ENCODE results near the gene PAPPA2.

The PAPPA2 gene

DNA sequence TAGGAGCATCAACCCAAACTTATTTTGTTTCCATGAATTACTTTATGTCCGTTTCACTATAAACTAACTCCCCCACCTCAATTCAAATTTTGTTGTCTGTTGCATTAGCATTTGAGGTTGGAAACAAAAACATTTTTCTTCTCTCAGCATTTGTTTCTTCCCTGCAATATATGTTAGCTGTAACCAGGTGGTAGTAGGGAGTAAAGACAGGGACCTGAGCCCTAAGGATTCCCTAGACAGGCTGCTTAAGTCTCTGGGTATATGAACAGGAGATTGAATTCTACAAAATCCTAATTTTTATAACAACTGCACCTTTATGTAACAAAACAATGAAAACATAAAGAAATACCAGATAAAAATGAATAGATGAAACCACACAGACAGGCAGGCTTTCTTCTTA lies 242.6 kb downstream of the PAPPA2 start:
- Histone ChIP-seq H3K36me3 (no peaks in the 10 kb centered on the region), H3K4me3 (no peak overlapping the region), H3K27me3 (no peaks in the 10 kb centered on the region), H3K9ac (no peak overlapping the region), H4K20me1 (no peaks in the 10 kb centered on the region), H3K4me1 (peaks cover 0 to 26% (median 21%) of the 10 kb centered on the region in 10 experiments; a peak in 15 of 20 replicates), H3K27ac (no peak overlapping the region), H3K4me2 (no peak overlapping the region), H3K9me3 (replicated peaks in 1 of 11) (no peaks in the 10 kb centered on the region)
- no peak for TF ChIP-seq Cebpa-rat (IDR thresholded peaks at IDR 0.05)

DNA sequence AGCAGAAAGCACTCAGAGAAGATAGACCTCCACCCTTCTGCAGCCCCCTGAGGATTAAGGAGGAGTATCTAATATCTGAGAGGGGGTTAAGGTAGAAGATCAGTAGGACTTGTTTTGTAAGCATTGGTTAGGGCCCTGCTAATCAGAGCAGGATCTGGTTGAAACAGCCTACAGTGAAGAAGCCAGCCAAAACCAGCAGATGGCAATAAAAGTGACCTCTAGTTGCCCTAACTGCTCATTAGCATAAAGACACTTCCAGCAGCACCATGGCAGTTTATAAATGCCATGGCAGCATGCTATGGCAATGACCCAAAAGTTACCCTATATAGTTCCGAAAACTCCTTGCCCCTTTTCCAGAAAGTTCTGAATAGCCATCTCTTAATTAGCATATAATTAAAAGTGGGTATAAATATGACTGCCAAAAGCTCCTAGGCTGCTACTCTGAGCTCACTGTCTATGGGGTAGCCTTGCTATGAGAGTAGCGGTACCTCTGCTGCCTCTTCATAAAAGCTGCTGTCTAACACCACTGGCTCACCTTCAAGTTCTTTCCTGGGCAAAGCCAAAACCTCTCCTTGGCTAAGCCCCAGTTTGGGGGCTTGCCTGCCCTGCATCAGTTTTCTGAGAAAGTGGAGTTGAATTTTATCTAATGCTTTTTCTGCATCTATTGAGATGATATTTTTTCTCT lies 254.2 kb downstream of the PAPPA2 start:
- H3K36me3 ChIP-seq: no peaks in the 10 kb centered on the region
- H3K27ac ChIP-seq: no peak overlapping the region
- H3K4me3 ChIP-seq: no peak overlapping the region
- H3K4me1 ChIP-seq: no peaks in the 10 kb centered on the region
- H3K27me3 ChIP-seq: no peaks in the 10 kb centered on the region
- no peak overlapping the region for H3K4me2 ChIP-seq
- H3K9ac ChIP-seq: no peak overlapping the region
- no peaks in the 10 kb centered on the region for H3K9me3 ChIP-seq (replicated peaks in 1 of 11)
- no peaks in the 10 kb centered on the region for H4K20me1 ChIP-seq
- no peak for TF ChIP-seq Cebpa-rat (IDR thresholded peaks at IDR 0.05)

DNA sequence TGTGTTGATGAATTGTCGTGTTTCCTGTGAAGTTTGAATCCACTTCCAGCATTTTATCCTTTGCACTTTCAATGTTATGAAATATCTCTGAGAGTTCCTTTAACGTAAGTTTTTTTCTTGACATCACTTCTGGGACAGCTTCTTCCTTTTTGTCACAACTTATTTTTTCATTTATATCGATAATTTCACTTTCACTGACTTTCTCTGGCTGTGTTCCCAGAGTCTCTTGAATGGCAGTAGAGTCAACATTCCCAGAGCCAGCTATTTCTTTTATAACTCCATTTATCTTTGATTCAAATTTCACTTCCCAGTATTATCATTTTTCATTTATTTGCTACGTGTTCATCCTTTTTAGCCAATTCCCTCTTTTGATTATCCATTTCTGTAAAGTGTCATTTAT lies 256.5 kb downstream of the PAPPA2 start:
- Histone ChIP-seq H3K4me3 (no peak overlapping the region), H3K36me3 (no peaks in the 10 kb centered on the region), H3K4me2 (no peak overlapping the region), H3K27me3 (no peaks in the 10 kb centered on the region), H3K27ac (no peak overlapping the region), H3K9ac (no peak overlapping the region), H3K9me3 (replicated peaks in 1 of 11) (no peaks in the 10 kb centered on the region), H3K4me1 (no peaks in the 10 kb centered on the region), H4K20me1 (no peaks in the 10 kb centered on the region)
- TF ChIP-seq Cebpa-rat (IDR thresholded peaks at IDR 0.05): no peak

DNA sequence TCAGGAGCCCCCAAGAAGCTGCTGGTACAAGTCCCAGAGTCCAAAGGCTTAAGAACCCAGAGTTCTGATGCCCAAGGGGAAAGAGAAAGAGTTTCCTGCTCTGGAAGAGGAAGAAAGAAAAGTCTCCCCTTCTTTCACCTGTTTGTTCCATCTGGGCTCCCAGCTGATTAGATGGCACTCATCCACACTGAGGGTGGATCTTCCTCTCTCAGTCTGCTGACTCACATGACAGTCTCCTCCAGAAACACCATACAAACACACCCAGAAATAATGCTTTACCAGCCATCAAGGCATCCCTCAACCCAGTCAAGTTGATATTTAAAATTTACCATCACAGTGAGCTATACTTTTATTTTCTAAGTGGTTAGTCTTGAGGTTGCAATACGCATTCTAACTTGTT lies 257.9 kb downstream of the PAPPA2 start:
- no peaks in the 10 kb centered on the region for H4K20me1 ChIP-seq
- TF ChIP-seq Cebpa-rat (IDR thresholded peaks at IDR 0.05): no peak
- H3K4me1 ChIP-seq: no peaks in the 10 kb centered on the region
- no peak overlapping the region for H3K27ac ChIP-seq
- H3K4me3 ChIP-seq: no peak overlapping the region
- no peak overlapping the region for H3K9ac ChIP-seq
- no peaks in the 10 kb centered on the region for H3K36me3 ChIP-seq
- no peak overlapping the region for H3K4me2 ChIP-seq
- no peaks in the 10 kb centered on the region; a peak in 1 of 22 replicates for H3K9me3 ChIP-seq (replicated peaks in 1 of 11)
- H3K27me3 ChIP-seq: no peaks in the 10 kb centered on the region

DNA sequence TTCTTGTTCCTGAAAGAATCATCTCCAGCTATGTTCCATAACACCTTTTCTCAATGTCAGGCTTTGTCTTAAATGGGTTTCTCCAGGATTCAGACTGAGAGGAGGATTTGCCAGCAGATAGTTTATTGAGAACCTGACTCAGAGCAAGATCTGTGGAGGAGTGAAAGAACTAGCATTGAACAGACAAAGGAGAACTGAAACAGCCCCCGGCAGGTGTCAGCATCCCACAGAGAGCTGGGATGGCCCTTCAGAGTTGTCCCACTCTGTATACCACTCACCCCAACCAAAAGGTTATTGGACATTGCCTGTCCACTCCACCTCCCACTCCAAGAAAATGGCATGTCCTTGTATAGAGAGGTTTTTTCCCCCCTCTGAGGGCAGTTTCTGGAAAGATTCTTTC lies 270.7 kb downstream of the PAPPA2 start:
- Histone ChIP-seq H3K9ac (no peak overlapping the region), H3K36me3 (no peaks in the 10 kb centered on the region), H3K27me3 (no peaks in the 10 kb centered on the region), H3K4me3 (no peak overlapping the region), H3K4me1 (no peaks in the 10 kb centered on the region; a peak in 1 of 20 replicates), H3K4me2 (no peak overlapping the region), H3K27ac (no peak overlapping the region), H3K9me3 (replicated peaks in 1 of 11) (no peaks in the 10 kb centered on the region), H4K20me1 (no peaks in the 10 kb centered on the region)
- TF ChIP-seq Cebpa-rat (IDR thresholded peaks at IDR 0.05): no peak

DNA sequence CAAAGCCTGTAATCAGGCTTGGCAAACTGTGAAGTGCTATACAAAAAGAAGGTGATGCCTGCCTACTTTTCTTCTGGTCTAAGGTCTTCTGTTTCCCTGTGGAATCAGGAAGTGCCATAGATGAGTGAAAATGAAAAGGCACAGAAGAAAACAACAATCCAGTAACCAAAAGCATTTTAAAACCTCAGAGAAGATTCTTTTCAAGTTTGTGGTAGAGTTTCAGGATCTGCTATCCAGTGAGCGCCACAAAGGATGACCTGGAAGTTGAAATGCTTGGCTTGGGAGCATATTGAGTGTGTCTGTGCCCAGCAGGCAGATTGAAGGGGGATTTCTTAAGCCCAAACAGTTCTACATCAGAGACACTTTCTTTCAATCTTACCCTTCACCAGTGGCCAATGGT lies 272.2 kb downstream of the PAPPA2 start:
- Histone ChIP-seq H4K20me1 (no peaks in the 10 kb centered on the region), H3K9ac (no peak overlapping the region), H3K4me2 (no peak overlapping the region), H3K4me3 (no peak overlapping the region), H3K9me3 (replicated peaks in 1 of 11) (no peaks in the 10 kb centered on the region), H3K4me1 (no peaks in the 10 kb centered on the region; a peak in 1 of 20 replicates), H3K36me3 (no peaks in the 10 kb centered on the region), H3K27me3 (no peaks in the 10 kb centered on the region), H3K27ac (no peak overlapping the region)
- TF ChIP-seq Cebpa-rat (IDR thresholded peaks at IDR 0.05): no peak

DNA sequence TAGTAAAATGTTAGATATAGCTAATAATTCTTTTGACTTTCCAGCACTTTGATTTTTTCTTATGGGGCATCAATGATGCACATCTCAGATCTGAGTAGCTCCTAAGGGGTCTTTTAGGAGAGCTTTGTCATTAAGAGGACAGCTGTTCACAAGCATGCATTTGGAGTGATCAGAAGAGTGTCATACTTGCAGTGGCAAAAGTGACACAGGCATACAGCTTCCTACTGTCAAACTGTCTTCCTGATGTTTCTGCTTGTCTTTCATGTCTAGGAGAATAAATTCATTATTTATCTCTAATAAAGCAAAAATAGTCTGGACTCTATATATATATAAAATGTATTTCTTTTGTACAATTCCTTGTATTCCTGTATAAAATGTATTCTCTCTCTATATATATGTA lies 273.0 kb downstream of the PAPPA2 start:
- Histone ChIP-seq H3K9me3 (replicated peaks in 1 of 11) (no peaks in the 10 kb centered on the region), H3K27ac (no peak overlapping the region)
- TF ChIP-seq Cebpa-rat (IDR thresholded peaks at IDR 0.05): no peak

DNA sequence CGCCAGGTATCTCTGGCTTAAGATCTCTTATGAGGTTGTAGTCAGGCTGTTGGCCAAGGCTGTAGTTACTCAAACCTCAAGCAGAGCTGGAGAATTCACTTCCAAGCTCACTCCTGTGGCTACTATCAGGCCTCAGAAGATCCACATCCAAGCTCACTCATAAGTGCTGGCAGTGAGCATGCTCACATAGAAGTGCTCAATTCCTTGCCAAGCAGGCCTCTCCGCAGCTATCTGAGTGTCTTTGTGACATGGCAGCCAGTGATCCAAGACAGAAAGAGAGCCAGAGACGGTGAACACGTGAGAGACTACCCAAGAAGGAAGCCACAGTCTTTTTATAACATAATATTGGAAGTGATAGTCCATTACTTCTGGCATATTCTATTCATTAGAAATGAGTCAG lies 278.2 kb downstream of the PAPPA2 start:
- TF ChIP-seq Cebpa-rat (IDR thresholded peaks at IDR 0.05): no peak
- no peaks in the 10 kb centered on the region for H3K36me3 ChIP-seq
- no peak overlapping the region for H3K4me3 ChIP-seq
- H3K9ac ChIP-seq: no peak overlapping the region
- no peaks in the 10 kb centered on the region; a peak in 1 of 20 replicates for H3K4me1 ChIP-seq
- no peak overlapping the region for H3K4me2 ChIP-seq
- H3K27ac ChIP-seq: no peak overlapping the region
- no peaks in the 10 kb centered on the region for H3K9me3 ChIP-seq (replicated peaks in 1 of 11)
- H4K20me1 ChIP-seq: no peaks in the 10 kb centered on the region
- no peaks in the 10 kb centered on the region for H3K27me3 ChIP-seq

More for the DNA sequence above, 273.0 kb downstream of the PAPPA2 start:
- H3K9ac ChIP-seq: no peak overlapping the region
- no peak overlapping the region for H3K4me2 ChIP-seq
- no peaks in the 10 kb centered on the region for H3K27me3 ChIP-seq
- H4K20me1 ChIP-seq: no peaks in the 10 kb centered on the region
- no peaks in the 10 kb centered on the region for H3K36me3 ChIP-seq
- no peak overlapping the region for H3K4me3 ChIP-seq
- H3K4me1 ChIP-seq: no peaks in the 10 kb centered on the region; a peak in 1 of 20 replicates

DNA sequence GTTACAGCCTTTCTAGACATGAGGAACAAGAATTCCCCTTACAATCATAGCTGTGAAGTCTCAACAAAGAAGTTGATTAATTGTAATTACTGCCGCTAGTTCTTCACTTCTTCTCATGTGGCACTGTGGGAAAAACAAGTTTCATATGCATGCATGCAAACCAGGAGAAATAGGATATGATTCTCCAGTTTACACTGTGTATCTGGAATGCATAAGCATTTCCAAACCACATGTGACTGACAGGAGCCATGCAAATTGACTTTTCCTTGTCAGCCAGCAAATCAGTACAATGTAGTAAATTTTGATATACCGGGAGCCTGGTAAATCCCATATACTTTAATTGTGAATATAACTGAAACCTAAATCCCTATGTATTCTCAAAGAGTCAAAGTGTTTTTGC lies 279.3 kb downstream of the PAPPA2 start:
- Histone ChIP-seq H3K4me2 (no peak overlapping the region), H3K9ac (no peak overlapping the region), H3K27me3 (no peaks in the 10 kb centered on the region), H3K36me3 (no peaks in the 10 kb centered on the region), H4K20me1 (no peaks in the 10 kb centered on the region), H3K4me3 (no peak overlapping the region), H3K4me1 (no peaks in the 10 kb centered on the region; a peak in 1 of 20 replicates), H3K9me3 (replicated peaks in 1 of 11) (no peaks in the 10 kb centered on the region), H3K27ac (no peak overlapping the region)
- no peak for TF ChIP-seq Cebpa-rat (IDR thresholded peaks at IDR 0.05)

DNA sequence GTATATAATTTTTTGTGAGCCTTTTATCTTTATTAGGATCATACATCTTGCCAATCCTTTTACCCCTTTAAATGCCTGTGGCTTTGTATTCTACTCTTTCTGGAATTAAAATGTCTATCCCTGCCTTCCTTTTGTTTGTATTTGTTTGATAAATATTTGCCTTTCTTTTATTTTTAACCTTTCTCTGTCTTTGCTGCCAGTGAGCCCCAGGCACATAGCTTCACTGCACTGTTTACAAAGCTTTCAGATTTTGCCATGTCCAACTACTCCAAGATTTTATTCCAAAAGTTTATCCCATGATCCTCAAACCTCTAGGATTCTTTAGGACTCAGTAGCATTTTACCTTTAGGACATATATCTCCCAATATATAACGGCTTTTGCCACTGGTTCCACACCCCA lies 281.2 kb downstream of the PAPPA2 start:
- Histone ChIP-seq H4K20me1 (no peaks in the 10 kb centered on the region), H3K27me3 (no peaks in the 10 kb centered on the region), H3K36me3 (no peaks in the 10 kb centered on the region), H3K27ac (no peak overlapping the region), H3K4me2 (no peak overlapping the region), H3K9me3 (replicated peaks in 1 of 11) (no peaks in the 10 kb centered on the region), H3K4me3 (no peak overlapping the region), H3K4me1 (no peaks in the 10 kb centered on the region), H3K9ac (no peak overlapping the region)
- no peak for TF ChIP-seq Cebpa-rat (IDR thresholded peaks at IDR 0.05)
